Panc1 (cell line): ENCODE measurements around the gene KAZALD1. TPM values are rescaled to one million over a fixed set of nuclear protein-coding genes. Genes with fewer than 3 reads are reported as not detected.

ENCODE experiments used
- ATAC-seq: fragments of 200-7000 bp; cut with Tn5 transposase; 2 replicates; pipeline ENCODE4 v1.9.1; 2020; ENCODE audit warnings: mild to moderate bottlenecking, moderate library complexity
- BruUV-seq: library from RNA; stranded (reverse); fragments of 400-500 nt; replicated peaks from 2 replicates; lab custom pipeline; 2021; lab: Mats Ljungman, UMichigan
- CTCF ChIA-PET: fragments of 300-600 bp; sonication (Branson Sonifier 250); formaldehyde crosslinking; loops from one replicate; lab custom pipeline; 2022; ENCODE audit warnings: antibody characterized with exemption; lab: Charles Lee
- POLR2A ChIA-PET: fragments of 300-600 bp; sonication (Branson Sonifier 250); formaldehyde crosslinking; loops from one replicate; lab custom pipeline; 2022; ENCODE audit warnings: antibody characterized with exemption; lab: Charles Lee
- DNase-seq: peaks from one replicate; pipeline ENCODE4 v3.0.0-alpha.2; 2010; ENCODE audit warnings: low read depth, low spot score
- H3K27ac ChIP-seq: 2 replicates; pipeline ENCODE4 v1.5.1; 2011; ENCODE audit warnings: mild to moderate bottlenecking, low read length, inconsistent platforms
- H3K27me3 ChIP-seq: fragments of 200-500 bp; sonication (Bioruptor generic); 2 replicates; pipeline ENCODE4 v1.6.0; 2014; ENCODE audit warnings: low read length, inconsistent platforms; ENCODE audit not compliant: control insufficient read depth, insufficient read depth
- H3K36me3 ChIP-seq: fragments of 200-500 bp; sonication (Bioruptor generic); 2 replicates; pipeline ENCODE4 v1.5.1; 2014; ENCODE audit warnings: inconsistent platforms, mild to moderate bottlenecking, low read length, moderate library complexity; ENCODE audit not compliant: control insufficient read depth, insufficient read depth
- H3K4me1 ChIP-seq: 2 replicates; pipeline ENCODE4 v1.5.1; 2011; ENCODE audit warnings: inconsistent platforms, mild to moderate bottlenecking, low read length, moderate library complexity; ENCODE audit not compliant: control insufficient read depth, insufficient read depth
- H3K4me3 ChIP-seq, 2 experiments: 2 replicates each; pipeline ENCODE4 v1.5.1; 2011 to 2012; ENCODE audit warnings: low read depth in 2 of 2, low read length in 2 of 2, mild to moderate bottlenecking in 2 of 2, inconsistent platforms in 1 of 2, moderate library complexity in 1 of 2
- H3K9me3 ChIP-seq: fragments of 200-500 bp; sonication (Bioruptor generic); 2 replicates; pipeline ENCODE4 v1.5.1; 2014; ENCODE audit warnings: low read depth, mild to moderate bottlenecking, inconsistent platforms, low read length, moderate library complexity; ENCODE audit not compliant: control insufficient read depth, insufficient read depth
- CTCF ChIP-seq: fragments of 450-650 bp; IDR thresholded peaks from 2 replicates; pipeline ENCODE4 v1.5.1; 2017; ENCODE audit warnings: mild to moderate bottlenecking
- POLR2AphosphoS5 ChIP-seq: IDR thresholded peaks from 2 replicates; pipeline ENCODE4 v1.6.1; 2012; ENCODE audit warnings: mild to moderate bottlenecking, low read depth, low read length, moderate library complexity
- REST ChIP-seq, 2 experiments: IDR thresholded peaks; 2 replicates each; pipeline ENCODE4 v1.6.1; 2011 to 2012; ENCODE audit warnings: low read depth in 2 of 2, control low read depth in 1 of 2, low read length in 1 of 2, mild to moderate bottlenecking in 1 of 2, moderate library complexity in 1 of 2; ENCODE audit not compliant: insufficient read depth in 1 of 2
- SIN3A ChIP-seq: IDR thresholded peaks from 2 replicates; pipeline ENCODE4 v1.6.1; 2012; ENCODE audit warnings: low read depth, mild to moderate bottlenecking, low read length, moderate library complexity, borderline replicate concordance; ENCODE audit not compliant: insufficient read depth
- TCF7L2 ChIP-seq: IDR thresholded peaks from 2 replicates; pipeline ENCODE4 v1.6.1; 2011; ENCODE audit warnings: mild to moderate bottlenecking, low read depth, low read length, inconsistent platforms
- in situ Hi-C: cut with HindIII; loops from 2 replicates; pipeline ENCODE4 v1.10.0; 2016; ENCODE audit warnings: low sequenced_read_pairs, low pct_unique_long_range_greater_than_20kb
- intact Hi-C: fragments of 100-400 bp; cut with micrococcal nuclease; formaldehyde crosslinking; loops from one replicate; pipeline ENCODE4 v1.10.0; 2022; ENCODE audit not compliant: unreplicated experiment
- total RNA-seq: library from RNA; stranded (reverse); gene quantifications from one replicate; pipeline ENCODE4 v1.2.1, GENCODE V29; 2021; ENCODE audit not compliant: unreplicated experiment

KAZALD1 gene
- total RNA-seq, 1 experiment from 2014 or later = 21.2 TPM

GRCh38 chr10:101056365-101057151, 5.2 kb upstream of the KAZALD1 start:
- Histone ChIP-seq H3K36me3 (peaks cover 6% of the 10 kb centered on the region; the same call in 1 of the 2 replicates), H3K4me3 (no peak overlapping the region), H3K27ac (no peak overlapping the region), H3K27me3 (no peaks in the 10 kb centered on the region), H3K9me3 (no peaks in the 10 kb centered on the region), H3K4me1 (peaks cover 21% of the 10 kb centered on the region)
- ChIA-PET CTCF (interaction anchor here (0.8 to 0.9 kb wide), 2 partner anchors 10 to 86 kb away, joined by 3 read pairs; no protein-coding TSS in a partner anchor), POLR2A (no interaction called here)
- DNase-seq = no peak
- TF ChIP-seq SIN3A (no peak), TCF7L2 (no peak), POLR2AphosphoS5 (no peak), REST (IDR thresholded peaks at IDR 0.05; ENCODE audit: insufficient read depth in 1 of 2, low read depth in 2 of 2, low read length in 1 of 2) (no peak), CTCF (no peak)
- no peak for ATAC-seq
- intact Hi-C loops (no loop called here), in situ Hi-C loops (no loop called here)
- BruUV-seq = no TSS peak

- BruUV-seq = TSS peak; percentile 94
- CTCF ChIA-PET = interaction anchor here (0.7 to 1.3 kb wide), 4 partner anchors 9 to 95 kb away, joined by 3 to 14 read pairs (median 5); no protein-coding TSS in a partner anchor
- in situ Hi-C loops = no loop called here
These were observed 1.5 kb upstream of the KAZALD1 start for GRCh38 chr10:101060036-101060950.

More at GRCh38 chr10:101060036-101060950, 1.5 kb upstream of the KAZALD1 start:
- ATAC-seq (peak; percentile 72), DNase-seq (peak; percentile 86)
- no peak for TF ChIP-seq REST (IDR thresholded peaks at IDR 0.05; ENCODE audit: insufficient read depth in 1 of 2, low read depth in 2 of 2, low read length in 1 of 2)
- peak; percentile 98 for TF ChIP-seq CTCF
- TF ChIP-seq SIN3A = peak; percentile 96; the same call in 1 of the 2 replicates
- TF ChIP-seq POLR2AphosphoS5 = 0 out of 2 replicates have a peak, but pooled peaks have one; percentile 47
- H3K4me1 ChIP-seq = peaks cover 44% of the 10 kb centered on the region
- H3K36me3 ChIP-seq = peaks cover 6% of the 10 kb centered on the region; the same call in 1 of the 2 replicates
- intact Hi-C loops = no loop called here
- peak overlapping the region; percentile 99 for H3K27ac ChIP-seq
- no peaks in the 10 kb centered on the region for H3K9me3 ChIP-seq
- H3K4me3 ChIP-seq = peak overlapping the region; percentile 76 to 77
- POLR2A ChIA-PET = no interaction called here
- no peaks in the 10 kb centered on the region for H3K27me3 ChIP-seq
